HUES6 (cell line): ENCODE measurements around the gene POLR1H.

Experiments used
- H3K27ac ChIP-seq: 2 replicates; pipeline ENCODE4 v1.7.0; 2013; ENCODE audit warnings: low read depth, mild to moderate bottlenecking, low read length, inconsistent platforms
- H3K27me3 ChIP-seq: 2 replicates; pipeline ENCODE4 v1.6.1; 2013; ENCODE audit warnings: low read length; ENCODE audit not compliant: control insufficient read depth, insufficient read depth
- H3K36me3 ChIP-seq: 2 replicates; pipeline ENCODE4 v1.6.1; 2013; ENCODE audit warnings: low read length; ENCODE audit not compliant: control insufficient read depth, insufficient read depth
- H3K4me1 ChIP-seq: 2 replicates; pipeline ENCODE4 v1.6.1; 2013; ENCODE audit warnings: low read length; ENCODE audit not compliant: control insufficient read depth, insufficient read depth
- H3K4me3 ChIP-seq: 2 replicates; pipeline ENCODE4 v1.5.1; 2013; ENCODE audit warnings: low read depth, low read length
- H3K9ac ChIP-seq: one replicate; pipeline ENCODE4 v1.6.1; 2013; ENCODE audit warnings: mild to moderate bottlenecking, low read length
- H3K9me3 ChIP-seq: 2 replicates; pipeline ENCODE4 v1.6.1; 2013; ENCODE audit warnings: low read depth, low read length; ENCODE audit not compliant: control insufficient read depth, insufficient read depth

POLR1H gene

GRCh38 chr6:30112402-30112994 is 51.4 kb downstream of the POLR1H start:
- Histone ChIP-seq H3K4me3 (no peak overlapping the region), H3K4me1 (no peaks in the 10 kb centered on the region), H3K9me3 (no peaks in the 10 kb centered on the region), H3K36me3 (no peaks in the 10 kb centered on the region), H3K27me3 (peaks cover 52% of the 10 kb centered on the region), H3K9ac (no peak overlapping the region), H3K27ac (no peak overlapping the region)

DNA sequence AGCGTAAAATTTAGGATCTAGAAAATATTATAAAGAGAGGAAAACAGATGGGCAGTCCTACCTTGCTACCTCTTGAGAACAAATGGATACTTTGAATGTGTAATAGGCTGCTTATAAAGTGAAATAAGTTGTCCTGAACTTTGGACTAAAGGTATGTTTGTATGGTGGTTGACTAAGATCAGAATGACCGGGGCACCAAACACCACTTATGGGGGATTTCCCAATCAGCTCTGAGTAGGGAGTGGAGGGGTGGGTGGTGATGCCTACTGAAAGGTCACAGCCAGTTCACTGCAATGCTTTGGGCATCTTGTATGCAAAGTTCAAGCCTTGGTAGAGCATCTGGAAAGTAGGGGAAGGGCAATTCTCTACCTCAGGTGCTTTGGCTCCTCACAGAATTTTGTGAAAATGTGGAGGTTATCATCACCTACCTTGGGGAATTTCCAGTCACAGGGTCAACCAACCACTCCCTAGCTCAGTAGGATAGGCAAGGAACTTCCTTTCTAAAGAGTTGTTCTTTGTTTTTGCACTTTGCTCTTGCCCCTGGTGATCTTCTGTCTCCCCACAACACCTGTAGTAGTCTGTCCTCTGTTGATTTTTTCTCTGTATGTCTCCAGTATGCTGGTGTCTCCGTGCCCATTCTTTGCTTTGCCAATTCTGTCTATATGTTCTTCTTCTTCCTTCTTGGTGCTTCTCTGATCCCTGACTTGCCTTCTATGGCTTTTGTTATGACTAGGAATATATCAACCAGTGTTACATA is 52.1 kb downstream of the POLR1H start, which contains the start of gene TRIM31:
Gene TRIM31 (minus strand): TSS at position 88 of the 757 bp plus-strand sequence. CDS start 285 bp downstream, outside the sequence.
- Histone ChIP-seq H3K4me1 (no peaks in the 10 kb centered on the region), H3K9ac (no peak within 1 kb of the TSS), H3K36me3 (no peaks in the 10 kb centered on the region), H3K9me3 (no peaks in the 10 kb centered on the region), H3K4me3 (no peak within 1 kb of the TSS), H3K27ac (no peak within 1 kb of the TSS), H3K27me3 (peaks cover 52% of the 10 kb centered on the region)

DNA sequence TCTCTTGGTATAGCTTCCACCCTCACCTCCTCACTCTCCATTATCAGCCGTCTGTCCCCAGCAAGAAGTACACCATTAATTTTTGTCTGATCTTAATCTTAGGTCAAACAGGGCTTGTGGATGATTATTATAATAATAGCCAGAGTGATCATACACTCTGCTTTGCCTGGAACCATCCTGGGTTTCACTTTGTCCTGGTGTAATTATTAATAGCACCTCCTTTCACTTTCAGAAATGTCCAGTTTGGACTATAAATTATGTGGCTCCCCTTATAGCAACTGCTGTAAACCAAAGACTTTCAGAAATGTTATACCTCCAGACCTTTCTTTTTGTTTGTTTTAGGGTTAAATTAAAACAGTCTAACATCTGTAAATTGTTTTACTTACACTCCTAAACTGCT is 52.8 kb downstream of the POLR1H start:
- H3K36me3 ChIP-seq: no peaks in the 10 kb centered on the region
- H3K27me3 ChIP-seq: peaks cover 47% of the 10 kb centered on the region
- no peak overlapping the region for H3K4me3 ChIP-seq
- no peaks in the 10 kb centered on the region for H3K9me3 ChIP-seq
- H3K4me1 ChIP-seq: no peaks in the 10 kb centered on the region
- H3K9ac ChIP-seq: no peak overlapping the region
- no peak overlapping the region for H3K27ac ChIP-seq
